ENCODE measurements around the gene AMBP. TPM values are rescaled to one million over a fixed set of nuclear protein-coding genes. Genes with fewer than 3 reads are reported as not detected.
A peak's percentile ranks its signal among the peaks of the same experiment; 100 is the strongest.

The AMBP gene
- total RNA-seq, 1 donor = 0.27 TPM

GRCh38 chr9:114037249-114037648, 40.9 kb downstream of the AMBP start:
- TF ChIP-seq CTCF (IDR thresholded peaks at IDR 0.05; ENCODE audit: insufficient read depth, low read length) = no peak
- no peak overlapping the region for H3K4me3 ChIP-seq (ENCODE audit: low read depth, low read length)
- DNase-seq (ENCODE audit: low read depth) = no peak

- TF ChIP-seq CTCF (IDR thresholded peaks at IDR 0.05; ENCODE audit: insufficient read depth, low read length) = no peak
- no peak overlapping the region for H3K4me3 ChIP-seq (ENCODE audit: low read depth, low read length)
- no peak for DNase-seq (ENCODE audit: low read depth)
These were observed 42.0 kb downstream of the AMBP start for GRCh38 chr9:114035845-114036801.

- TF ChIP-seq CTCF (IDR thresholded peaks at IDR 0.05; ENCODE audit: insufficient read depth, low read length) = no peak
- H3K4me3 ChIP-seq (ENCODE audit: low read depth, low read length) = no peak overlapping the region
- peak; percentile 11 for DNase-seq (ENCODE audit: low read depth)
These were observed 42.8 kb downstream of the AMBP start for GRCh38 chr9:114035221-114035844.

- no peak for DNase-seq (ENCODE audit: low read depth)
- H3K4me3 ChIP-seq (ENCODE audit: low read depth, low read length) = no peak overlapping the region
- TF ChIP-seq CTCF (IDR thresholded peaks at IDR 0.05; ENCODE audit: insufficient read depth, low read length) = no peak
These were observed 43.4 kb downstream of the AMBP start for GRCh38 chr9:114034661-114035062.

GRCh38 chr9:114034196-114034595, 43.9 kb downstream of the AMBP start:
- no peak for DNase-seq (ENCODE audit: low read depth)
- TF ChIP-seq CTCF (IDR thresholded peaks at IDR 0.05; ENCODE audit: insufficient read depth, low read length) = no peak
- no peak overlapping the region for H3K4me3 ChIP-seq (ENCODE audit: low read depth, low read length)

- TF ChIP-seq CTCF (IDR thresholded peaks at IDR 0.05; ENCODE audit: insufficient read depth, low read length) = peak; percentile 56
- DNase-seq (ENCODE audit: low read depth) = peak; percentile 19
These were observed 44.5 kb downstream of the AMBP start for GRCh38 chr9:114033397-114034103.

More at GRCh38 chr9:114033397-114034103, 44.5 kb downstream of the AMBP start:
- H3K4me3 ChIP-seq (ENCODE audit: low read depth, low read length) = no peak overlapping the region
